Right ventricle myocardium superior (tissue), 1 donor: ENCODE results near the gene ST3GAL6. TPM values are rescaled to one million over a fixed set of nuclear protein-coding genes. Genes with fewer than 3 reads are reported as not detected.

Experiments
- ATAC-seq: fragments of 200-7000 bp; cut with Tn5 transposase; one replicate; pipeline ENCODE4 v1.9.1; 2020; ENCODE audit warnings: mild to moderate bottlenecking; ENCODE audit not compliant: poor library complexity
- DNase-seq: peaks from one replicate; pipeline ENCODE4 v3.0.0-alpha.2; 2020
- intact Hi-C: fragments of 100-400 bp; cut with DNase I; formaldehyde crosslinking; loops from one replicate; pipeline ENCODE4 v1.11.2; 2022
- total RNA-seq: library from RNA; stranded (reverse); fragmentation: NEBNext Ultra II Directional; extraction: Animal tissue kit (Norgen Biotek cat#: 25700); gene quantifications from one replicate; pipeline ENCODE4 v1.2.1, GENCODE V29; 2021
- donor health status: DM: no; HTN: yes; CAD: no; lungs with severe emphysema.

ST3GAL6 gene
- total RNA-seq, 1 donor from 2014 or later = 34.1 TPM

GRCh38 chr3:98766924-98767323, 3.8 kb downstream of the ST3GAL6 start:
- DNase-seq = no peak
- intact Hi-C loops = no loop called here
- ATAC-seq = no peak

GRCh38 chr3:98768961-98769360, 5.8 kb downstream of the ST3GAL6 start:
- intact Hi-C loops = no loop called here
- DNase-seq (no peak), ATAC-seq (no peak)

DNA sequence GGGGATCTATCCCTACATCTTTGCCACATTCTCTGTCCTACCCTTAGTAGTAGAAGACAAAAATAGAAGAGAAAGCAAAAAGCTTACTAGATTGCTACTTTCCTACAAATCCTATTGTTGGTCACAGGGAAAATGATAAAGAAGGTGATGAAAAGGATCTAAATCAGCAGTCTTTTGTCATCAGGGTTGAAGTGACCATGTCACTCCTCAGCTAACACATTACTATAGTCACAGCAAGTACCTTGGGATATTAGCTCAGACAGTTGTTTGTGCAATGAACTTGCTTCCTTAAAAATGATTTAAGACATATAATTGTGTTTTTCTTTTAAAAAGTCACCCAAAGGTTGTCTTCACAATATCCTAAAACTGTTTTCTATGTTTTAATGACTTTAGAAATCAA, 6.3 kb downstream of the ST3GAL6 start:
- ATAC-seq = peak; percentile 63
- no peak for DNase-seq
- intact Hi-C loops = no loop called here

GRCh38 chr3:98770261-98771039, 7.3 kb downstream of the ST3GAL6 start:
- intact Hi-C loops = no loop called here
- ATAC-seq (peak; percentile 76), DNase-seq (peak; percentile 62)

DNA sequence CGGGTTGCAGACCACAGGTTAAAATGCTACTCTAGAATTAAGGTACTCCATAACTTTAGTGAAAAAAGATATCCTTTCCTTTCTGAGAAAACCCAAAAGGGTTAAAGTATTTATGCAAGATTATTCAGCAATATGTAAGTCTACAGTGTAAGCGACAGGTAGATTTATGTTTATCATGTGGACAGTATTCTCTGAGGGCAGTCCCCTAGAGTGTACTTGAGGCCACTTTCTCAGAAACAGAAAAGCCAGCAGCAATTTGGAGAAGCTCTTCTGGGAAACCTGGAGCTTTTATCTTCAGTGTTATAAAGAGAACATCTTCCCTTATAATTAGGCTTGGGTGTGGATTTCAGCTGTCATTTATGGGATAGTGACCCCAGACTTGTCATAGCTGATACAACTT, 8.9 kb downstream of the ST3GAL6 start:
- no peak for ATAC-seq

DNA sequence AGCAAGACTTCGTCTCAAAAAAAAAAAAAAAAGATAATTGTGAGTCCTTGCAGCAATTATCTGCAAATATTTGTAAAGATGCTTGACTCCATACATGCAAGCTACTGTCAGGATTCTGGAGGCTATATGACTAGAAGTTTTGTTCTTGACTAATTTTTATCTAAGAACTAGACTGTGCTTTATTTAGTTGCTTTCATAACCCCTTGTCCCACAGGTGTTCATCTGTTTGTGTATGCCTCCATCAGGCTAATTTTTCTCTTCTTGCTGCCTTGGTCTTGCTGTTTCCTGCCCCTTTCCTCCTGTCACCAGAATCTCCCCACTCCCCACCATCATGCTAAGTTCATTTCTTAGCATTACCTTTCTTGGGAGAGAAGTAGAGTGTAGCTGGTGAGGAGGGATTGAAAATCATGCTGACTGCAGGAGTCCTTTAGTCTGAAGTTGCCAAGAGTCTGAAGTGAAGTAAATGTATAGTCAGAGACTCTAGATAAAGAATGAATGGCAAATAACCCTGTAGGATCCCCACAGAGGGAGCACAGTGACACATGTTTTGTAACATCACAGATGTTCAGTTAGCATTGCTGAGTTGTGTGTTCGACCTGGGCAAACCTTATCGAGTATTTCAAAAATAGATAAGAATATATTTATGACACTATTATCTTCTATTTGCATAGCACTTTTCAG, 12.5 kb downstream of the ST3GAL6 start:
- ATAC-seq (no peak), DNase-seq (no peak)
- intact Hi-C loops = no loop called here

More for the DNA sequence above, 8.9 kb downstream of the ST3GAL6 start:
- intact Hi-C loops = no loop called here
- DNase-seq = no peak

DNA sequence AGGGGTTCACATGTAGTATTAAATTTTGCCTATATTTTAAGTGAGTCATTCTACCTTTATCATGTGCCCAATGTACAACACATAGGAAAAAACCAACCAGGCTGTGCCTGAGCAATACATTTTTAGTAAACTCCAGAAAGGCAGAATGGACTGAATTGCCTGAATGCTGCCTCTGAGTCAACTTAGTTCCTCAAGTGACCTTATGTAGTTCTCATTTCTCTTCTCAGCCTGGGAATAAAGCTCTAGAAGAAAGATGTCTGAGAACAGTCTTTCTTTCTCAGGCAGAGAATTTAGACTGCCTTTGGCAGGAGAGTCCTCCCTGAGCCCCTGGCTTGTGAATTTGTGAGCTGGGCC, 13.0 kb downstream of the ST3GAL6 start:
- intact Hi-C loops = no loop called here
- DNase-seq (no peak), ATAC-seq (no peak)

DNA sequence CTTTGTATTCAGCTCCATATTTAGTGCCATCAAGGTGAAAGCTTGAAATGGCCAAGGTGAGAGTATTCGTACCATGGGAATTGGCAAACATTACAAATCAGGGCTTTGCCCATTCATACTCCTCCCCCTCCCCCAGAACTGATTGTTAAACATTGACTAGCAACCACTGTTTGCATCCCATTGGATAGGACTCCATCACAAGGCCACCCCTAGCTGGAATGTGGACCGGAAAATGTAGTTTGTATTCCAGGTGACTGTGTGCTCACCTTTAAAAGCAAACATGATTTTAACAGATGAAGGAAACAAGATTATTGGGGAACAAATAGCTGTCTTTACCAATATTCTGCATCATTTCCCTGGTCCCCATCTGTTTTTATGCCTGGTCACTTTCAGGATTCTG, 14.1 kb downstream of the ST3GAL6 start:
- DNase-seq (no peak), ATAC-seq (no peak)
- intact Hi-C loops = no loop called here

DNA sequence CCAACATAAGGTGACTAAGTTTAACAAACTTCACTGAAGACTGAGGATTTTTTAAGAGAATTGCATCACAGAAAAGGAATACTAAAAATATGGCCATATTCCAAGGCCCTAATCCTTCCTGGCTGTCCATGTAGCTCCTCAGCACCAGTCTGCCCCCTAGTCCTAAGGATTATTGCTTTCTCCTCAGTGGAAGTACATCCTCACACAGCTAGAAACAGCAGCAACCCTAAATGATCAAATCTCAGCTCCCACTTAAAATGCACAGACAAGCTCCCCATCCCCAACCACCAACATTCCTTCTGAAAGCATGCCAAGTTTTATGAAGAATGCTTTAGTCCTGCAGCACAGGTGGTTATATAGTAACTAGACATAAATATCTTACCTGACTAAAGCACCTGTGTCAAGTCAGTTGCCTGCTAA, 14.7 kb downstream of the ST3GAL6 start:
- no peak for DNase-seq
- ATAC-seq = peak; percentile 34
- intact Hi-C loops = no loop called here

DNA sequence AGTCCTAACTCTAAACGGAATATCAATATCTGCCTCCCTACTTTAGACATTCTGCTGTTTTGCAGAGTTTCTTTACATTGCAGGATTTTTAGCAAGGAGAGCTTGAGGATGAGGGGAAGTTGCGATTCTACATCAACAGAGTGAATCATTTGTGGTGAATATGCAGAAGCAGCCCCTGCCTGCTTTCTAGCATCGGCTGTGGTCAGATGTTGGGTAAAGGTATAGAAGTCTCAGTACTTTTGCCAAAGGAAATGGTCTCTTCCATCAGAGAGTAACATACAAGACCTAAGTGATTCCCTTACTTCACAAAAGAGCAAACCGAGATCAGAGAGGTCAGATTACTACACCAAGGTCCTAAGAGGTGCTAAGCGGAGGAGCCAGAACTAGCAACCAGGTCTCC, 15.2 kb downstream of the ST3GAL6 start:
- ATAC-seq (peak; percentile 13), DNase-seq (no peak)
- intact Hi-C loops = no loop called here

- intact Hi-C loops = no loop called here
- DNase-seq = no peak
- ATAC-seq = peak; percentile 67
These were observed 15.8 kb downstream of the ST3GAL6 start for GRCh38 chr3:98778852-98779413.

DNA sequence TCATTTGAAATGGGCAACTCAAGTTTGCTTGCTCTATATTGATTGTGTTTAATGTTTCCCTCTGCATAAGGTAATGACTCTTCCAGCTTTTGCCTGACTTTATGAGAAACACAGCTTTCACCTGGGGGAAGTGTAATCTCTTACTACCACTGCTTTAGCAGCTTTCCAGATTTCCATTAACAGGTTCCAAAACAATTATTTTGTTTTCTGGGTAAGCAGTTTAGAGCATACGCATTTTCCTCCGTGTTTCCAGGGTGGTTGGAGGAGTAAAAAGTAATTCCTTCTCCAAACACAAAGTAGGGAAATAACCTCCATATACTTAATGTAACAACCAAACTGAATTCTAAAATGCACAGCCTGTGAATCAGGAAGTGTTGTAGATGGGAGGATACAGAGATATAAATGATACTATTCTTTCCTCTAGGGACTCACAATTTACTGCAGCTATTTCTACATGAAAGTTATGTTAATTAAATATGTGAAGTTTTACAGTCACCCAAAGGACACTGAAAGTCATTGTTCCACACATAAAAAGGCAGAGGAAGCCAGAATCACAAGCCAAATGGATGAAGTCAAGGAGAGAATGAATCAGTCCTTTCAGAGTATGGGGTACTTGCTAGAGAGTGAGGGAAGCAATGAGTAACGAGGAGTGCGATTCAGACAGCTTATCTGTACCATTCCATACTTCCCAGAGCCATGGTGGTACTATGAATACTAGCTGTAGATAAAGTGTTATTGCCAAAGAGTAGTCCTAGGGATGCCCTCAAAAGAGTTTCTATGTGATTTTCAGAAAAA, 16.6 kb downstream of the ST3GAL6 start:
- DNase-seq (no peak), ATAC-seq (no peak)
- intact Hi-C loops = no loop called here

GRCh38 chr3:98780343-98780742, 17.2 kb downstream of the ST3GAL6 start:
- intact Hi-C loops = no loop called here
- DNase-seq (no peak), ATAC-seq (no peak)

DNA sequence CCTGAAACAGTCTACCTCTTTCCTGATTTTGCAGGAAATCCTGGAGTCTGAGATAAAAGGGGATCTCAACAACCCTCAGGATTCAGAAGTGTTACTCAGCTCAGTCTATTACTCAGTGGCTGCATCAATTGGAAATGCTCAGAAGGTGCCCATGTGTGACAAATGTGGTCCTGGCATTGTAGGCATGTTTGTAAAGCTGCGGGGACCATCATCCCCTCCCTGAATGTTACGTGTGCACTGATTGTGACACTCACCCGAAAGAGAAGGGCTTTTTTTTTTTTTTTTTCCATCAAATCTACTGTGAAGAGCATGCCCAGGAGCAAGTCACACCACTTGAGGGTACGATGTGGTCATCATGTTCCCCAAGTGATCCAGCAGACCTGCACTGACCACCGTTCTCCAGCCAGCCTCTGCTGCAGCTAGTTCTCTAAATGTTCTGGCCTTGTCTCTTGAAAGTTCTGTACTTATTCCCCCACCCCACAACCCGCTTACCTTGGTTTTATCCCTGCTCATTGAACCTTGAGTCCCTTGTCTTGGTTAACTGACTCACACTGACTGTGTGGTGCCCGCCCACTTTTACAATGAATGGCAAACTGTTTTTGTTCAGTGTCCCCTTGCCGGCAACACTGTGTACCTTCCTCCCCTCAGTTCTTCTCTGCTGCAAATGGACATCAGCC, 19.8 kb downstream of the ST3GAL6 start:
- ATAC-seq = no peak
- no peak for DNase-seq
- intact Hi-C loops = no loop called here

GRCh38 chr3:98784042-98784441, 20.9 kb downstream of the ST3GAL6 start:
- no peak for DNase-seq
- intact Hi-C loops = no loop called here
- peak; percentile 40 for ATAC-seq

- peak; percentile 71 for ATAC-seq
- intact Hi-C loops = no loop called here
- no peak for DNase-seq
These were observed 21.8 kb downstream of the ST3GAL6 start for GRCh38 chr3:98784666-98785600.

GRCh38 chr3:98786364-98787006, 23.3 kb downstream of the ST3GAL6 start:
- intact Hi-C loops = no loop called here
- DNase-seq = no peak
- ATAC-seq = peak; percentile 24
